Measurements from ENCODE around the gene ANKMY1. TPM values are rescaled to one million over a fixed set of nuclear protein-coding genes. Genes with fewer than 3 reads are reported as not detected.

Gene ANKMY1
- total RNA-seq, 1 experiment from 2014 or later = 19.5 TPM

GRCh38 chr2:240520974-240521350, 36.8 kb downstream of the ANKMY1 start:
- intact Hi-C loops (cut with micrococcal nuclease) = no loop called here
- ChIA-PET POLR2A (ENCODE audit: unreplicated experiment) (no interaction called here), CTCF (no interaction called here)
- Histone ChIP-seq H3K4me3 (ENCODE audit: low read length) (no peak overlapping the region), H3F3A (ENCODE audit: low read length, unreplicated experiment) (no peaks in the 10 kb centered on the region), H3K9me3 (ENCODE audit: low read length) (peaks cover 9% of the 10 kb centered on the region; the same call in 1 of the 2 replicates), H3K4me1 (ENCODE audit: insufficient read depth, low read length) (no peaks in the 10 kb centered on the region), H3K9ac (ENCODE audit: low read length) (no peak overlapping the region), H3K27me3 (ENCODE audit: low read length) (no peaks in the 10 kb centered on the region), H3K9me2 (replicated peaks; ENCODE audit: low read length) (no peaks in the 10 kb centered on the region), H3K27ac (ENCODE audit: low read length) (no peak overlapping the region), H2AFZ (ENCODE audit: low read length) (no peak overlapping the region), H3K36me3 (ENCODE audit: low read depth, low read length) (peaks cover 35% of the 10 kb centered on the region), H3K4me2 (ENCODE audit: low read length) (no peak overlapping the region), H4K20me1 (ENCODE audit: low read length) (no peaks in the 10 kb centered on the region), H3K79me2 (ENCODE audit: low read length) (no peaks in the 10 kb centered on the region)
- DNase-seq (no peak), ATAC-seq (no peak)
- no TSS peak for BruUV-seq (replicated peaks)
- TF ChIP-seq CTCF (conservative IDR thresholded peaks at IDR 0.05; ENCODE audit: low read depth, low read length) (no peak), EZH2 (IDR thresholded peaks at IDR 0.05; ENCODE audit: low read length, unreplicated experiment) (no peak), EZH2phosphoT487 (IDR thresholded peaks at IDR 0.05; ENCODE audit: borderline replicate concordance, low read length) (no peak)

GRCh38 chr2:240520130-240520973, 37.4 kb downstream of the ANKMY1 start:
- H3K4me2 ChIP-seq (ENCODE audit: low read length) = no peak overlapping the region

More at GRCh38 chr2:240520130-240520973, 37.4 kb downstream of the ANKMY1 start:
- DNase-seq (no peak), ATAC-seq (no peak)
- Histone ChIP-seq H3K9me2 (replicated peaks; ENCODE audit: low read length) (no peaks in the 10 kb centered on the region), H3K27ac (ENCODE audit: low read length) (no peak overlapping the region), H3K79me2 (ENCODE audit: low read length) (no peaks in the 10 kb centered on the region), H3K27me3 (ENCODE audit: low read length) (no peaks in the 10 kb centered on the region), H3F3A (ENCODE audit: low read length, unreplicated experiment) (no peaks in the 10 kb centered on the region), H4K20me1 (ENCODE audit: low read length) (no peaks in the 10 kb centered on the region), H3K4me3 (ENCODE audit: low read length) (no peak overlapping the region), H3K4me1 (ENCODE audit: insufficient read depth, low read length) (no peaks in the 10 kb centered on the region), H3K36me3 (ENCODE audit: low read depth, low read length) (peaks cover 29% of the 10 kb centered on the region), H2AFZ (ENCODE audit: low read length) (no peak overlapping the region), H3K9ac (ENCODE audit: low read length) (no peak overlapping the region), H3K9me3 (ENCODE audit: low read length) (peaks cover 4% of the 10 kb centered on the region; the same call in 1 of the 2 replicates)
- CTCF ChIA-PET = no interaction called here
- intact Hi-C loops (cut with micrococcal nuclease) = no loop called here
- BruUV-seq (replicated peaks) = no TSS peak
- POLR2A ChIA-PET (ENCODE audit: unreplicated experiment) = no interaction called here
- TF ChIP-seq CTCF (conservative IDR thresholded peaks at IDR 0.05; ENCODE audit: low read depth, low read length) = no peak
- TF ChIP-seq EZH2phosphoT487 (IDR thresholded peaks at IDR 0.05; ENCODE audit: borderline replicate concordance, low read length) = no peak
- no peak for TF ChIP-seq EZH2 (IDR thresholded peaks at IDR 0.05; ENCODE audit: low read length, unreplicated experiment)

Measured in PC-3 (cell line).